NCI-H146 treated with DMSO at 0.1 percent for 48 hours (cell line): ENCODE data around the gene CHMP6.
"Not testable (repeated sequence)": the region's sequence is repeated elsewhere in the genome, so short reads cannot be mapped to it uniquely, and the experiment has no call there.

Experiments used
- DNase-seq: peaks from one replicate; lab custom pipeline; 2025; ENCODE audit not compliant: unreplicated experiment; lab: John Stamatoyannopoulos, UW

CHMP6 gene

DNA sequence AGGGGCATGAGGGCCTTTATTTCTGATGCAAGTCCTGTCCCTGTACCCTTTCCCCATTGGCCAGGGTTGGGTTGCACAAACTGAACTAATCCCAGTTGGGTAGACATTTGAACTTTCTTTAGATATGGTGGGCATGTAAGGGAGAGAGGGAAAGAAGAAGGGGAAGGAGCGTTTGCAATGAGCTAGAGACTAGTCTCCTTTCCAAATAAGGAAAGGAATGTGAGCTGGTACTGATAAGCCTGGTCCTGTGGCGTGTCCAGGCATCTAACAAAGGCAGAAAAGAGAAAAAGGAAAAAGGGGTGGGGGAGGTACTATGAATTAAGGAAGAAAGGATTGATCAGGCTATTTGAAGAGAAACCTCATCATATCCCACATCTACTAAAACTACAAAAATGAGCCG is 20.3 kb downstream of the CHMP6 start:
- no peak for DNase-seq

- DNase-seq = no peak
Measured at GRCh38 chr17:81012574-81013447, 21.2 kb downstream of the CHMP6 start.

- no peak for DNase-seq
Measured at GRCh38 chr17:81013642-81014041, 22.0 kb downstream of the CHMP6 start.

- no peak for DNase-seq
Measured at GRCh38 chr17:81015136-81015535, 23.5 kb downstream of the CHMP6 start.

DNA sequence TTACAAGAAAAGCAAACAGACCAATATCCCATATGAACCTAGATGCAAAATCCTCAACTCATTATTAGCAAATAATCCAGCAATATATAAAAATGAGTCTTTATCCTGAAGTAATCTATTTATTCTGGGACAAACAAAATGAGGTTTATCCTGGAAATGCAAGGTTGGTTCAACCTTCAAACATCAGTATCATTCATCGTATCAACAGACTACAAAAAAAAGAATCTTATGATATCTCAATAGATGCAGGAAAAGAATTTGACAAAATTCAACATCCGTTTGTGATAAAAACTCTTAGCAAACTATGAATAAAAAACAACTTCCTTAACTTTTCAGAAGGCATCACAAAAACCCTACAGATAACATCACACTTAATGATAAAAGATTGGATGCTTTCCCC is 24.9 kb downstream of the CHMP6 start:
- no peak for DNase-seq

DNA sequence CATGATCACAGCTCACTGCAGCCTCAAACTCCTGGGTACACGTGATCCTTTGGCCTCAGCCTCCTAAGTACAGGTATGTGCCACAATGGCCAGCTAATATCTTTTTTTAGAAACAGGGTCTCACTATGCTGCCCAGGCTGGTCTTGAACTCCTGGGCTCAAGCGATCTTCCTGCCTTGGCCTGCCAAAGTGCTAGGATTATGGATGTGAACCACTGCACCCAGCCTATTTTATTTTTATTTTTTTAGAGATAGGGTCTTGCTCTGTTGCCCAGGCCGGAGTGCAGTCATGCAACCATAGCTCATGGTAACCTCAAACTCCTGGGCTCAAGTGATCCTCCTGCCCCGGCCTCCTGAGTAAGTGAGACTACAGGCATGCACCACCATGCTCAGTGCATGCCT is 25.7 kb downstream of the CHMP6 start:
- DNase-seq = not testable (repeated sequence)

- DNase-seq = peak; percentile 16
Measured at GRCh38 chr17:81018044-81018802, 26.6 kb downstream of the CHMP6 start.

DNA sequence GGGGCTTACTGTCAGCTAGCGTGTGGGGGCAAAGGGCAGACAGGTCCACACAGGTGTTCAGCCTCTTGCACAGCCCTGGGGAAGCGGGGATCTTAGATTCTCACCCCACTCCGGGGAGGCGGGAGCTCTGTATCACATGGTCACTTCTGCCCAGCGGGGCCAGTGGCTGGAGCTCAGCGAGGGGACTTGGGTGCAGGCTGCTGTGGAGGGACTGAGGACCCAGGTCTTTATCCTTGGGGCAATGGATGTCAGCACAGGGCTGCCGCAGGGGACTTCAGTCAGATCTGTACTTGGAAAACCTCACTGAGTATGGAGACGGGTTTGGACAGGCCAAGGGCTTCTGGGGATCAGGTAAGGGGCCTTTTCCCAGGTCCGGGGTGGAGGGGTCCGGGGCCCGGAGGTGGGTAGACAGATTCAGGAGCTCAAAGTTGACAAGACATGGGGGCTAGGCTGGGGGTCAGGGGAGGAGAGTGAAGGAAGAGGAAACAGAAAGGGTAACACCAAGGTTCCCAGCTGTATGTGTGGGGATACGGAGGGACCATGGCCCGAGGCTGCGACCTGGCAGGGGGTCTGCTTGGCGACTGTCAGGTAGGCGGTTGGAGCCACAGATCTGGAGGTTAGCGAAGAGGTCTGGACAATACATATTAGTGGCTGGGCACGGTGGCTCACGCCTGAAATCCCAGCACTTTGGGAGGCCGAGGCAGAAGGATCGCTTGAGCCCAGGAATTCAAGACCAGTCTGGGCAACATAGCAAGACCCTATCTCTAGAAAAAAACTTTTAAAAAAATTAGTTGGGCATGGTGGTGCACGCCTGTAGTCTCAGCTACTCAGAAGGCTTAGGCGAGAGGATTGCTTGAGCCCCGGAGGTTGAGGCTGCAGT is 28.2 kb downstream of the CHMP6 start:
- no peak for DNase-seq

- no peak for DNase-seq
Measured at GRCh38 chr17:81020443-81020766, 28.8 kb downstream of the CHMP6 start.

- DNase-seq = no peak
Measured at GRCh38 chr17:81020767-81021497, 29.3 kb downstream of the CHMP6 start.

DNA sequence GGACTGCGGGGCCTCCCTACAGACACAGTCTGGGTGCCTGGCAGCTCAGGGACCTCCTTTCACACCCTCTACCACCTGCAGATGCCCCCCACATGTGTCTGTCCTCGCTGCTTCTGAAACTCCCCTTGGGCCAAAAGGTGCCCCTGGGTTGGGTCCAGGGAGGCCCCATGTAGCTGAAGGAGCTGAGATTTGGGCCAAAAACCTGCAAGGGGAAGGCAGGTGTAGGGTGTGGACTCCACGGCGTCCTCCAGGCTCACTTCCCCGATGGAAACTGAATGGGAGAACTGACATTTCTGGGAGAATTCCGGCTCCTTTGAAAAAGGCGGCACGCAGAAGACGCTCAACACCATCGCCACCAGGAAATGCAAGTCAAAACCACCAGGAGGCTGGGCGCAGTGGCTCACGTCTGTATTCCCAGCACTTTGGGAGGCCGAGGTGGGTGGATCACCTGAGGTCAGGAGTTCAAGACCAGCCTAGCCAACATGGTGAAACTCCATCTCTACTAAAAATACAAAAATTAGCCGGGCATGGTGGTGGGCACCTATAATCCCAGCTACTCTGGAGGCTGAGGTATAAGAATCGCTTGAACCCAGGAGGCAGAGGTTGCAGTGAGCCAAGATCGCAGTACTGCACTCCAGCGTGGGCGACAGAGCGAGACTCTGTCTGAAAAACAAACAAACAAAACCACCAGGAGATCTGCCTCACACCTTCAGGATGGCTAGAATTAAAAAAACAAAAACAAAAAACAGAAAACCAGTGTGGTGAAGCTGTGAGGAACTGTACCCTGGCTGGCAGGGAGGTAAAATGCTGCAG is 30.1 kb downstream of the CHMP6 start:
- no peak for DNase-seq

DNA sequence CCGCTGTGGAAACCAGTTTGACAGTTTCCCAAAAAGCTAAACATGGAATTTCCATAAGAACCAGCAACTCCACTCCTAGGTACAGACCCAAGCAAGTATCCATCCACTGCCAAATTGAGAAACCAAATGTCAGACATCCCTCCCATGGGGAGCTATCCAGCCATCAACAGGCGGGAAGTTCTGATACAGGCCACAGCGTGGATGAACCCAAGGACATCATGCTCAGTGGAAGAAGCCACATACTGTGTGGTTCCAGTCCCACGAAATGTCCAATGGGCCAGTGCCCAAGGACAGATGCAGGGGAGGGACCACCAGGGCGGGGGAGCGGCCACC is 30.7 kb downstream of the CHMP6 start:
- no peak for DNase-seq

DNA sequence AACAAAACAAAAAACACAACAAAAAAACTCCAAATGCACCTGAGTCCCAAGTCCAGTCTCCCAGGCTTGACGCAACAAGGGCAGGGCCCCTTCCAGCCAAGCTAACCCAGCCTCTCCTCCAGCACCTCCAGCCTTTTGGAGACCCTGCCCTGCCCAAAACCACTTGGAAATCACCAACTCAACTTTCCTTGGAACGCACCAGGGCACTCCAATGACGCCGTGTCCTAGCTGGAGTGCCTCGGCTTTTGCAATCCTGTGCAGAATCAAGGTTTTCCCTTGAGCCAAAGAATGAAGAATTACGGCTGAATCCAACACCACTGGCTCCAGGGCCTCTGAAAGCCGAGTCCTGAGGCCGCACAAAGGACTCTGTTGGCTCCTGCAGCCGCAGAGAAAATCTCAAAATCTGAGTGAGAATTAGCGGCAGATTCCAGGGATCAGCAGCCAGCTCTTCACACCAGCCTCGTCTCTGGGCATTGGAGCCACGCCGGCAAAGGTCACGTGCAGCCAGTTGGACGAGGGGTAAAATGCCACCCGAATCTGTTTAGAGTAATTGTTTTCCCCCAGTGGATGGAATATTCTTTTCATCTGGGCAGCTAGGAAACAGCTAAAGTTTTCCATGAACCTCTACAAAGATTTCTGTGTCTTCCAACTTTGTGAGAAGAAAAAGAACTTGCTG is 33.6 kb downstream of the CHMP6 start:
- no peak for DNase-seq

GRCh38 chr17:81025741-81026129 is 34.1 kb downstream of the CHMP6 start:
- no peak for DNase-seq

DNA sequence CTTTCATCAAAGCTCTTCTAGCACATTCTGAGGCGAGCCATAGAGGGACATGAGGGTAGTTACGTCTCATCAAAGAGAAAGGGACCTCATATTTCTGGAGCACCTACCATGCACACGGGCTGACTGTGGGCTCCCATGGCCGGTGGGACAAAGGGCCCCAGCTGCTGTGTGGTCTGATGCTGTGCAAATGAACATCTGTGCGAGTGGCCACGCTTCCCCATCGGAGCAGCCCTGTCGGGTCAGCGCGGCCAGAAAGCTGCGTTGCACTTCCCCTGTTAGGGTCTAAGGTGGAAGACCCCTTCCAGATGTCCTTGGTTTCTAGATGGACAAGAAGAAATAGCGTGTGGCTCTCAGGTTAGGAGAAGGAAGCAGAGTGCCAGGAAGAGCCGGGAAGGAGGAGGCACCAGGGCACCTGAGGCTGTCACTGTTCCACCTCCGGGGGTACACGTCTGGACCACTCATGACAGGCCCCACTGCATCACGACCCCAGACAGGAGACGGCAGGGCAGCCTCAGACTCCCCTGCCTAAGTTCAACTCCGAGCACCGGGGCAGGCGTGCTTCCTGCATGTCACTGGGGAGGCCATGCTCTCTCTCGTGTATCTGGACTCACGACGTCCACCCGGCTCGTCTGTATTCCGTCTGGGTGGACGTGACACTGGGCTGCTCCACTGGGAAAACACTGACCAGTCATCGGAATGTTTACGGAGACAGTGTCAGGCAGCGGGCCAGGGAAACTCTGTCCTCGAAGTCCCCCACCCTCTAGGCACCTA is 34.8 kb downstream of the CHMP6 start:
- no peak for DNase-seq

GRCh38 chr17:81027038-81027437 is 35.4 kb downstream of the CHMP6 start:
- peak; percentile 26 for DNase-seq

- DNase-seq = no peak
Measured at GRCh38 chr17:81027591-81028505, 36.2 kb downstream of the CHMP6 start.

DNA sequence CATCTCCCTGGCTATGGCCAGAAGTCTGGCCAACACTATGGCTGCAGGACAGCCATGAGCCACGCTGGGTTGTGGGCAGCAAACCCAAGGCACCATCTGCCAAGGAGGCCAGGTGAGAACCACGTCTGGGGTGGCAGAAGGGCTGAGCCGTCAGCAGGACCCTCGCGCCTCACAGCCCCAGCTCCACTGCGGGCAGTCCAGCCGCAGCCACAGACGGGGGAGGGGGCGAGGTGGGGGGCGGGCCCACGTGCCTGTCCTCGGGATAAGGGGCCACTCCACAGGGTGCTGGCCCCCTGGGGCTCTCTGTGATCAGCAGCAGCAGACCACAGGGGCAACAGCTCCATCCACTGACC is 36.8 kb downstream of the CHMP6 start:
- no peak for DNase-seq
